IPS-NIHi11 (cell line): ENCODE data around the gene PBX1.

Experiments
- DNase-seq: peaks from one replicate; pipeline ENCODE4 v3.0.0; 2012; ENCODE audit warnings: mixed read lengths, low spot score

Gene PBX1

DNA sequence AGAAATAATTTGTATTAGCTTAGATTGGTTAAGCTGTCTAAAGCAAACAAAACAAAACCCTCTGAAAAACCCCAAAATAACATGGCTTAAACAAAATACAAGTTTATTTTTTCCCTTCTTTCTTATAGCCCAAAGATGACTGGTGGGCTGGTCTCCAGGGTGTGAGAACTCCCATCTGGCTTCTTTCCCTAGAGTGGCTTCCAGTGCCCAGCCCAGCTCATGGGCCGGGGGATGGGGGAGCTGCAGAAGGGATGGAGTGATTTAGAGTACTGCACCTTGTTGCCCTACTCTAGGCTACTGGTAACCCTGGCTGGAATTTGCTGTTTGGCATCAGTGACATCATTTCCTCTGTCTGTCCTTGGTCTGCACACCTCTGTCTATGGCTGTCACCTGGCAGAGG, 223.0 kb downstream of the PBX1 start:
- no peak for DNase-seq

DNA sequence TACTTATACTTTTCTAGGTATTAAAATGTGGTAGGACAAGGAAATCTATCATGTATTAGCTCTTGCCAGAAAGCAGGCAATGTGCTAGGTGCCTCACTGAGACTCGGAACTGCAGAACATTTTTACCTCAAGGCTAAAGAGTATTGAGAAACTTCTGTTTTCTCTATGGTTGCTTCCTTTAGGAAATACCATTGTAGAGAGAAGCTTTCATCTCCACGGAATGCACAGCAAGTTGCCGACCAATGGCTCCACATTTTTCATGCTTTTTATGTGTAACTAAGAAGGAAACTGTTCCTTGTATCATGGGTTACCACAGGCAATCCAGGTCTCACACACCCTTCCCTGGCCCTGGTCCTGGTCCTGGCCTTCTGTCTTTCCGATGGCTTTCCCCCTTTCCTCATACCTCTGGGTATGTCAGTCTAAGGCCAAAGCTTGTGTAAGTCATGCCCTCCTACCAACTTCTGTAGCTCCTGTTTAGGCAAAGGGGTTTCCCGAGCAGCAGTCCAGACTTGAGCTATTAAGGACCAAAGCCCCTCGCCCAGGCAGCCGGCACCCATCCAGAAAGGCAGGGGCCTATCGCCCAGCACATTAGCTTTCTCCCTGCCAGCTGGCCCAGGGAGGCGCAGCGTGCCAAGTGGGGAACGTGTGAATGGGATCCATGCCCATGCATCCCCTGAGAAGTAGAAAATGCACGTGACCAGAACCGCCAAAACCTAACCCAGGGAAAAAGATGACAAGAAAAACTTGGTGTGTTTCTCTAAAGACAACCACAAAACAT, 225.0 kb downstream of the PBX1 start:
- DNase-seq: no peak

DNA sequence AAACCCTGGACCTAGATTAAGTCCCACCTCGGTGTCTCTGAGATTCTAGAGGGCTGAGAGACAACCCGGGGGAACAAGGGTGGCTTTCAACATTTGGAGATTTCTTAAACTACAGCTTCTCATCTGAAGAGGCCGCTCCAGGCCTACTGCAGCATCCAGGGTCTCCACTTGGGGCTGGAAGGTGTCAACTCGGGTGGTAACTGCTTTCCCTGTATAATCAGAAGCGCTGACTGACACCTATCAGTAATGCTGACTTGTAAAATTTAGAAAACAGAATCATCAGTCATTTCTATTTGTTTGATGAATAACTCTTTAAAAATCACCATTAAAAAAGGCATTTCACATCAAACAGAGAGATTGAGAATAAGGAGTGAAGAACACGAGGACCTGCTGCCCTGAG, 226.0 kb downstream of the PBX1 start:
- DNase-seq: no peak

DNA sequence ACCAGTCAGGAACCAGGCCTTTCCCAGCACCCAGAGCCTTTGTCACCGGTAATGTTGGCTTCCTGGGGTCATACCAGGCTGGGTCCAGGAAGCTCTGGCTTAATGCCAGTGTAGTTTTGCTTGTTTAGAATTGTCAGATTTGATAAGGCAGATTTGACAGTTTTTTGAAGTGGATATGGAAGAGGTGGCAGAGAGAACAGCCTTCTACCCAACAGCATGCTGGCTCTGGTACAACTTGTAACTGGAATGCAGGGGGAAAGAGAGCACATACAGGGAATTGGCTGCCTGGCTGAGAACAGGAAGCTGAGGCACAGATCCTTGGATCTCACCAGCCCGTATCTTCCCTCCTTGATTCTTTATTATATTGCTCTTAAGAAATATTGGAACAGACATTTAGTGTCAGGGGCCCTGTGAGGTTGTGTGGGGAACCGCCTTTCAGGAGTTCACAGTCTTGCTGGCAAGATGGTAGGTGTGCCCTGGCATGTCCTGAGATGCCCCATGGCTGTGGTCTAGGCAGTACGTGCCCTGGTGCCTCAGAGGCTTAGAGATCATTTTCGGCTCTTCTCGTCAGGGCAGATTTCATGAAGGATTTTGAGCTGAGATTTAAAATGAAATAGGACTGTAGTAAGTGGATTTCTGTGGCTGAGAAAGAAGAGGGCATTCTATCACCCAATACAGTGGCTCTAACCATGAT, 227.0 kb downstream of the PBX1 start:
- DNase-seq: no peak

DNA sequence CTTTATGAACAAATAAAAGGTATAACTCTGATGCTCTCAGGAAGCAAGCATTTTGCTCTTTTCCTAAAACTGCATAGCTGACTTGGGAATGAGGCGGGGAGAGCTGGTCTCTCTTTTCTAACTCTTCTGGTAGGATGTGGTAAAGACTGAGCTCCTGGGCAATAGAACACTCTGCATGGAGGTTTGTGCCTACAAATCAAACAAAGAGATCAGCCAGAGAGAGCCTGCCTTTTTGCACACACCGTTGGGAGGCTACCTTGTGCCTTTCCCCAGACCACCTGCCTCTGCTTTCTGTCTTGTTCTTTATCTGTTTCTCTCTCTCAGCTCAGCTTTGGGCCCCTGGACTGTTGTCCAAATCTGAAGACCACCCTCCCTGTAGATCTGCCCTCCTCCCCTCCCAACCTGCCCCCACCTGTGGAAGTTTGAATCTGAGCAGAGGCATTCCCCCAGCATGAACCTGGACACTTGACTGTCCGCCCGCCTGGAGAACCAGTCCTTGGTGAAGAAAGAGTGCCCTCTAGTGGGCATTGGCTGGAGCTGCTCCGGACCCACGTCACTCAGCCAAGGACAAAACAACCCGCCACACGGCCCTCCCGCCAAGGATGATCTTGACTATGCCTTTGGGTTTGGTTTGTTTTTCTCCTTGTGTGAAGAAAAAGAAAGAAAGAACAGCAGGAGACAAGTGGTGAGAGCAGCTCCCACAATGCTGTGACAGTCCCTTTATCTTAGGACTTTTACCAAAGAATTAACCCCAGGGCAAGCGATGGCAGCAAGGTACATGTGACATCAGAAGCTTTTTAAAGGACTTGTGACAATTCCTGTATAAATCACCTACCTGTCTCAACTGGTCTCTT, 228.2 kb downstream of the PBX1 start:
- peak; percentile 87 for DNase-seq

DNA sequence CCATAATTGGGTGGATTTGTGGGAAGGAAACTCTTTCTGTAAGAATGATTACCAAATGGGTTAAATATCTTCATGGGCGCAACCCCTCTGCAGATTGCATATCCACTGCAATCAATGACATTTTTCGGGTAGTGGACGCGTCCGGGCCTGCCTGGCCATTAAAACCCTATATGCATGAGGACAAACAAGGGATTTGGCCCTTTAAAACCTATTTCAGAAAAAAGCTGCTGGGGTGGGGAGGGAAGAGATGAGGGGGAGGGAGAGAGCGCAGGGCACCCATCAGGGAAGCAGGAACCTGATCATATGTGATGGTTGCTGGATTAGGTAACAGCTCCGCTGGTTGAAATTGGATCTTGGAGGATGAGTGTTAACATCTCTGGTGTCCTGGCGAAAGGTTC, 228.8 kb downstream of the PBX1 start:
- no peak for DNase-seq

DNA sequence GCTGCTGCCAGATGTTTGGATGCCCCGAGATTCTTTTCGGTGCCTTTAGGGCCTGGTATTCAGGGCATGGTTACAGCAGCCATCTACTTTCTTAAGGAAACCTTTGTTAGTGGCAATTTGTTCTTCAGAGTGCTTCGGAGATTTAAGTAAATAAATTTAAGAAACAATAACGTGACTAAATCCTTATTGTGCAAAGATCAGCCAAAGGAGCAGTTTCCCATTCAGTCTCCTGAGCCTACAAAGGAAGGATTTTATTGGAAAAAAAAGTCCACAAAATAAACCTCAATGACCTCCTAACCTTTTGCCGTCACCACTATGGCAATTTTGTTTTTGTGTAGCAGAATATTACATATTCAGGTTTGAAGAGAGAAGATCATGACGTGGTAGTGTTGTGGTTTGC, 231.1 kb downstream of the PBX1 start:
- DNase-seq: no peak

DNA sequence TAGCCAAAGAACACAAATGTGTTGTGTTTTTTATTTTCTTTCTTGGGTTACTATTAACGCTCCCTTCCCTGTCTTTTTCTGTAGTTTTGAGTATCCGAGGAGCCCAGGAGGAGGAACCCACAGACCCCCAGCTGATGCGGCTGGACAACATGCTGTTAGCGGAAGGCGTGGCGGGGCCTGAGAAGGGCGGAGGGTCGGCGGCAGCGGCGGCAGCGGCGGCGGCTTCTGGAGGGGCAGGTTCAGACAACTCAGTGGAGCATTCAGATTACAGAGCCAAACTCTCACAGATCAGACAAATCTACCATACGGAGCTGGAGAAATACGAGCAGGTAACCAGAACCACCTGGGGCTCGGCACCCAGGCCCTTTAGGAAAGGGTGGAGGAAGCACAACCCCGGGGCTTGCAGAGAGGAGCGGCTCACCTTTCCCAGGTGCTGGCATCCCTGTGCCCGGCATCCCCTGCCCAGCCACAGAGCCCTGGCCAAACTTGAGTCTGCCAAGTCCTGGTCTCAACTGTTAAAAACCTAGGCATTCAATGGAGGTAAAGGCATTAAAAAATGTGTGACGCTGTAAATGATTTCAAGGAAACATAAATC, 233.5 kb downstream of the PBX1 start:
- DNase-seq: no peak

DNA sequence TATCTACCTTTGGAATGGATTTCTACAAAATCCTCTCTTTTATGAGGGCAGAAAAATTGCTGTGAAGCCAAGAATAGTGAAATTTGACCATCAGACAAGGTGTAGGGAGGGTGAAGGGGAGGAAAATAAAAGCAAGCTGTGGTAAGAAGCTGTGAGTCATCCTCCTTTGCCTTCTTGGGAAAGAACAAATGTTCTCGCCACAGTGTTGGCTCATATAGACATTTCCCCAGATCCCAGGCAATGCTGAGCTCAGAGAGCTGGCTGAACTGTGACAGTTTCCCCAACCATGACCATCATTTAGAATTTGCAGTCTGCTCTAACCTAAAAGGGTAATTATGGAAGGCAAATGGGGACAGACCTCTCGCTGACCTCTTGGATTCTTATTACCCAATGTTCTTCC, 235.4 kb downstream of the PBX1 start:
- no peak for DNase-seq

DNA sequence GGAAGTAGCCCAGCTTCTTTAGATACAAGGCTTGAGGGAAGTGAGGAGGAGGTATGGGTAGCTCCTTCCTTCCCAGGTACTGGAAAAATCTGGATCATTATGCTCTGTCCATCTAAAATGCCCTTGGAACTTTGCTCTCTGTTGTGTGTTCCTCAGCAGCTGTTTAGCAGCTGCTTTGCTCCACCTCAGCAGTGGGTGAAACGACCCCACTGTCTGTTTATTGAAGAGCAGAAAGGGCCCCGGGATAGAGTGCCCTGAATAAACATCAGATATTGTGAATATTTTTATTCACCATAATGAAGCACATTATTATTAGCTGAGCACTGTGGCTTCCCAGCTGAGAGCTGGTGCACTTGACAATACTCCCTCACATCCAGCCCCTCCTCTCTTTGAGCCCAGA, 237.9 kb downstream of the PBX1 start:
- no peak for DNase-seq

DNA sequence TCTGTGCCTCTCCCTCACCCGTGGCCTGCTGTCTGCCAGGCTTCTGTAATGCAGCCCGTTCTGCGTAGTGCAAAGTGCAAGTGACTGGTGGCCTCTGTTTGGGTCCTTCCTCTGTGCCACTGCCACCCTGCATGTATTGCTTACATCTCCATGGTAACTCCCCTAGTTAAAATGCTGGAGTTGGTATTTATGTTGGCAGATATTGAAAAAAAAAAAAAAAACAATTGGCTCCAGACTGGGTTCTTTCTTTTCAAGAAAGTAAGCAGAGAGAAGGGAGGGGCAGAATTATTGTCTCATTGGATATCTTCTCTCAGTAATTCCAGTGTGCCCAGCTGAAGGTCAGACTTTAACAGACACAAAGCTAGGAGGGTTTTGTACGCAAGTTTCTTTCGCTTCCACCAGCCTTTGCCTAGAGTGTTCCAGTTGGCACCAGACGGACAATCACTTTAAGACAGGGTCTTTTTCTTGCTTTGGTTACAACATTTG, 242.3 kb downstream of the PBX1 start:
- DNase-seq: no peak

DNA sequence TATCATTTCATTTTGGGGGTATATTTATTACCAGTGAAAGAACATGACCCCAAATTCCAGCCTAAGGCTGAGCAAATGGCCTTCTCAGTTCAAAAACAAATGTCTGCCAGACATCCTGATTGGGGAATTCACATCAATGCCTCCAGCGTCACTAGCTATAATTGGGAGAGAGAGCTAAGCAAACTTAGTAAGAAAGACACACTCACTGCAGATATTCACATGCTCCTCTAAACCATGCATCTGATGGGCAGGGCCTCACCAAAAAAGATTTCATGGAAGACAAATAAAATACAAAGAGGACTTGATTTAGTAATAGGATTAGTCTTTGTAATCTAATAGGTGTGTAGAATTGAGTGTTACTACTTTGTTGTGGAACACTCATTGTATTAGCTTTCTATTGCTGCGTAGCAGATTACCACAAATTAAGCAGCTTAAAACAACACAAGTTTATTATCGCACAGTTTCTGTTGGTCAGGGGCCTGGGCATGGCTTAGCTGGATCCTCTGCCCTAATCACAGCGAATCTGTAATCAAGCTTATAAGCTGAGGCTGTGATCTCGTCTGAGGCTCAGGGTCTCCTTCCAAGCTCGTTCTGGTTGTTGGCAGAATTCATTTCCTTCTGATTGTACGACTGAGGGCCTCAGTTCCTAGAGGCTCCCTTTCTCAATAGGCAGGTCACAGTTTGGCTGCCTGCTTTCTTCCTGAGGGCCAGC, 243.0 kb downstream of the PBX1 start:
- no peak for DNase-seq

DNA sequence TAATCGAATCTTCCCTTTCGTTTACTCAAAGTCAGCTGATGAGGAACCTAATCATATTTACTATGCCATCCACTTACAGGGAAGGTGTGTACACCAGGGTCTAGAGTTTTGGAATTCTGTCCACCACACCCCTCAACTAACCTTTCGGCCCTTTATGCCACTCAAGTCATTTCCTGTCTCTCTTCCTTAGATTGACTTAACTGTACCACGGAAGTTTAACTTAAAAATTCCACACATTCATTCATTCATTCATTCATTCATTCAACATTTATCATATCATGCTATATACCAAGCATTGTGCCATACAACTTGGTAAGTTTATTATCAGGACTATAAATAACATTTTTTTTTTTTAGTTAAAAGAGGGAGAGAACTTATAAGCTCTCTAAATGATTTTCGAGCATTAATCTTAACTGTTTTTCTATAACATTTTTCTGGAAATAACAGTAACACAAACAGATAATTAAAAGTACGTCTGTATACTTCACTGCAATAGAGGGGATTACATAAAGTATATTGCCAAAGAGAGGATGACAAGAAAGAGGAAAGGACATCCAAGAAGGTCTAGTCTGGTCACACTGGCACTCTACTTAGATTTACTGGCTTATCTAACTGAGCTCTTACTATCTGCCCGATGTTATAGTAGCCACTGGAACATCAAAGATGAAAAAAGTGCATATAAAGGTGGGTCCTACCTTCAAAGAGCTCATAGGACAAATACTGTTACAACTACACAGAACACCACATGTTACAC, 243.7 kb downstream of the PBX1 start:
- DNase-seq: no peak

DNA sequence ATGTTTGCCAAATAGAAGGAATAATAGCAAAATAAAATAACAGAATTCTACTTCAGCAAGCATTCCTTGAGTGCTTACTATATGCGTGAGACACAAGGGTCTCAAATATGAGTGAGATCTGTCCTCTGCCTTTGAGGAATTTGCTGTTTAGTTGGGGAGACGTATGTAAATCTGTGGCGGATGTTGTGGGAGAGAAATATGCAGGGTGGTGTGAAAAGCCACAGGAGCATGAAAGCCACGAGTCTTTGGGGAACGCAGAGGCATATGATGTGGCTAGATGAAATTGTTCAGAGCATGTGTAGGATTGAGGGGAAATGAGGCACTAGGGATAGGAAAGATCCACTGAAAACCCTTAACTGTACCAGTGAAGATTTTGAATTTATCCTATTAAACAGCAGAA, 244.4 kb downstream of the PBX1 start:
- no peak for DNase-seq

DNA sequence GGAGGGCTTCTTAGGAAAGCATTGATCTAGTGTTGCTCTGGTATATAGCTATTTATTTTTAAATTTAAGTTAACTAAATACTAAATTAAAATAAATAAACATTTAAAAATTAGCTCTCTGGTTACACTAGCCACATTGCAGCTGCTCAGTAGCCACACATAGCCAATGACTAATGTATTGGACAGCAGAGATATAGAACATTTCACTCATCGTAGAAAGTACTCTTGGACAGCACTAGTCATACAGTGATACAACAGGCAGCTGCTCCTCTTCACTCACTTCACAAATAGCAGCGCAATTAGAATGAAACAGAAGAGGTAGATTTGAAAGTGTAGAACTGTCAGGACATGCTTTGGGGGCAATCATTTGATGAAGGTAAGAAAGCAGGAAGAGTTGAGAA, 245.4 kb downstream of the PBX1 start:
- DNase-seq: no peak

DNA sequence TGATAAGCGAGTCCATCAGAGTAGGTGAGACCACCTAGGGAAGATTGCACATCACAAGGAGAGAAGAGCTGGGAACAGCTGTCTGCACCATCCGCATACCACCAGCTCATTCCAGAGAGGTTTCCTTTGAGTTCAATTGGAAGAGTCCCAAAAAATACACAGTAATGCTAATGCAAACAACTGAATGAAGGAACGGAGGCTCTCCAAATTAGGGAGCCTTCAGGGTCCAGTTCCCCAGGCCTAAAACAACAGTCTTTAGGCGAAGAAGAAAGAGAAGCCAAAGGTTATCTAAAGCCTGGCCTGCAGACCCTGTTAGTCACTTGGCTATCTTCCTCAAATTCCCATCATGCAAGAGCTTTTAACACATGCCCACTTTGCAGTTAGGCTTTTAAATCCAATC, 246.4 kb downstream of the PBX1 start:
- DNase-seq: no peak

DNA sequence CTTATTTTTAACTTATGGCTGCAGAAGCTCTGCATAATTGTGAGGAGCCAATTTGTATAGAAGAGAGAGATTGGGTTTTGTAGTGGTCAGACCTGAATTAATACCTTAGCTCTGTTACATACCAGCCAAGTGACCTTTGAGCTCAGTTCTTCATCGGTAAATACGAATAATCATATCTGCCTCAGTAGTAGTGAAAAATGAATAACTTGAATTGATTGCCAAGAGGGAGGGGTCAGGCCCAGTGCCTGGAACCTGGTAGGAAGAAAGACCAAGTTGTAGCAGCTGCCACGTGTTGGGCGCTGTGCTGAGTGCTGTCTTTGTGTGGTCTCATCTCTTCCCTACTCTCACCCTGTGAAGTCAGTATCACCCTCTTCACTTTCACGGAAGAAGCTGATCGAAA, 247.5 kb downstream of the PBX1 start:
- DNase-seq: no peak

DNA sequence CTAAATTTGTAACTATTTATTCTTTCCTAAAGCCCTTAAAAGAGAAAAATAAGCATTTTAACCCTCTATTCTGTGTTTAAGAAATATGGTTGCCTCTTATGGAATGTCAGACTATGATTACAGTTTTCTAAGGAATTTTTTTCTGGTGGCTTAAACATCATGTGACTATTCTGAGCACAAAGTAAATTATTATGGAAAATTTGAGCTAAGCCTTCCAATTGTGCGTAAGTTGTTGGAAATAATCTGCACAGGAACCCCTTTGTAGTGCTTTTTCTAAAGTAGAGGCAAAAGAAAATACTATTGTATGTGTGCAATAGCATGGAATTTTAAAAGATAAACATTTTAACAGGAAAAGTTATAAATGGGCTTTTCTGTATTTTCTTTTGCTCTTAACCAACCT, 254.8 kb downstream of the PBX1 start:
- DNase-seq: no peak

DNA sequence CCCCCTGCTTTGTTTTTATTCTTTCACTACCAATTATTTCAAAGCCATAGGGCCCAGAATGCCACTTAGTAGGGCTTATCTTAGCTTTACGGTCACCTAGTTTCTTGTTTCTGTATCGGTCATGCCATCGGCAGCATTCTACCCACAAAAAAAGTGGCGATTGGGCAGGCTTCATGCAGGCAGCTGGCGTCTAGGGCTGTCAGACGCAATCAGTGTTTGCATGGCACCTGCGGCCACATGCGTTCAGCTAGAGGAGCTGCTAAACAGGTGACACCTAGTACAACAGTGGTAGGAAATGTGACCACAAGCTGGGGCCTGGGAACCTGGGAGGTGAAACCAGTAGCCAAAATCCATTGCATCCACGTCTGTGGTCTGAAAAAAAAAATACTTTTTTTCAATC, 262.7 kb downstream of the PBX1 start:
- DNase-seq: no peak

DNA sequence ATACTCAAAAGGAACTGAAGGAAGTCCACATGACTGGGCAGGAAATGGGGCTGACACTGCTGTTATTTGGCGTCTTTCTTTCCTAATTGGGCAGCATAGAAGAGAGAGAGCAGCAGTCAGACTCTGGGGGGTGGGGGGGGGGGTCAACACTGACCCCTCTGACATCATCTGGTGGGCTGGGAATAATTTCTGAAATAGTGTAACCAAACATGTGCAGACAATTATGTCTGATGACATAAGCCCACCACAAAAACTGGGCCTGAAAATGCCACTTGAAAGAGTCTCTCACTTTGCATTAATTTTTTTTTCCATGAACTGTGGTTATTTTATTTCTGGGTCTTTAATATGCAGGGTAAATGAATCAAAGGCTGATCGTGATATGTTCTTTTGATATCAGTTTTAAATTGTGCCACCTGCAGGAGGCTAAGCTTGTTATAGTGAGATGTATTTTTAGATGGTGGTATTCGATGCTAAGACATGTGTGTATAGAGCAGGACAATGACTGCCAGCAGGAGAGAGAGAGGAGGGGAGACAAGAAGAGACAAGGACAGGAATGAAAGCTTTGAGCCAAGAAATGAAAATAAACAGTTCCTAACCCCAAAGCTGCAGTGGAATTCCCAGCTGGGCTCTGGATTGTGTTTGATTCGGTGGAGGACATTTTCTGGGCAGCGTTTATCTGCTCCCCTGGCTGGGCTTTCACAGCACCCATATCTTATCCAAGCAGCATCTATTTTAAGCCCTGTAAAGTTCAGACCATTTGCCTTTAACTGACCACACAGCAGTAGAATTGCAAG, 264.7 kb downstream of the PBX1 start:
- DNase-seq: no peak
